ENCODE data around the gene IL1RN. TPM values are rescaled to one million over a fixed set of nuclear protein-coding genes. Genes with fewer than 3 reads are reported as not detected.

The IL1RN gene
- total and polyA plus RNA-seq, 2 of the 13 experiments (the other 11 are each of a cell fraction or from before 2014, with no cell fraction given): 21.2 to 101 TPM

- Histone ChIP-seq H3K27me3 (ENCODE audit: control insufficient read depth in 1 of 2, insufficient read depth in 2 of 2, low read length in 2 of 2) (peaks cover 0 to 37% of the 10 kb centered on the region in 2 experiments; a peak in 4 of 5 replicates), H3K36me3 (replicated peaks in 1 of 2; ENCODE audit: control insufficient read depth in 1 of 2, insufficient read depth in 2 of 2, low read length in 2 of 2) (no peaks in the 10 kb centered on the region), H3K9me3 (ENCODE audit: low read length) (no peaks in the 10 kb centered on the region), H3K9ac (ENCODE audit: insufficient read depth, low read depth, low read length) (no peak overlapping the region), H3K79me2 (ENCODE audit: insufficient read depth, low read length) (no peaks in the 10 kb centered on the region), H3K4me2 (ENCODE audit: low read depth, low read length) (no peak overlapping the region), H2AFZ (ENCODE audit: low read length) (no peak overlapping the region), H4K20me1 (ENCODE audit: insufficient read depth, low read length) (no peaks in the 10 kb centered on the region), H3K4me1 (ENCODE audit: insufficient read depth, low read length) (peaks cover 46% of the 10 kb centered on the region), H3K27ac (ENCODE audit: extremely low read length, insufficient read depth, low read length) (no peak overlapping the region), H3K4me3 (replicated peaks in 1 of 3; ENCODE audit: insufficient read depth in 1 of 3, low read depth in 2 of 3, low read length in 3 of 3) (no peak overlapping the region)
- no peak for DNase-seq (ENCODE audit: low spot score)
- FAIRE-seq: no peak
- in situ Hi-C loops (cut with HindIII; ENCODE audit: extremely low pct_ligation_motif_present, low pct_unique_long_range_greater_than_20kb) (no loop called here), intact Hi-C loops (cut with micrococcal nuclease; ENCODE audit: unreplicated experiment) (no loop called here)
- 42% methylated on average over 2 of the region's 2 CpGs for WGBS (ENCODE audit: low lambda C conversion rate)
- no peak for ATAC-seq
- CTCF ChIA-PET (ENCODE audit: low intra/inter-chr PET ratio, low total read pairs): no interaction called here
- BruUV-seq (replicated peaks): no TSS peak
- POLR2A ChIA-PET: interaction anchor here (1.5 kb wide), 1 partner anchor 9 kb away, joined by 5 read pairs; the partner anchor contains the start of gene IL1RN
- TF ChIP-seq PTBP1 (IDR thresholded peaks at IDR 0.05; ENCODE audit: low read depth, low read length, poor library complexity, severe bottlenecking) (no peak), PHF21A (CRISPR knock-in tag; IDR thresholded peaks at IDR 0.05) (no peak), ZMYM3 (CRISPR knock-in tag; IDR thresholded peaks at IDR 0.05) (no peak), MLXIP (CRISPR knock-in tag; IDR thresholded peaks at IDR 0.05; ENCODE audit: borderline replicate concordance) (no peak), ZNF879 (CRISPR knock-in tag; IDR thresholded peaks at IDR 0.05) (no peak), FOXP1 (IDR thresholded peaks at IDR 0.05) (no peak), FOXP1 (CRISPR knock-in tag; IDR thresholded peaks at IDR 0.05) (no peak), KDM1A (CRISPR knock-in tag; IDR thresholded peaks at IDR 0.05) (no peak), MAZ (IDR thresholded peaks at IDR 0.05; ENCODE audit: borderline replicate concordance, low read depth, low read length) (no peak), MAZ (CRISPR knock-in tag; IDR thresholded peaks at IDR 0.05; ENCODE audit: low read depth) (no peak), STAG1 (CRISPR knock-in tag; IDR thresholded peaks at IDR 0.05) (no peak), ZFP91 (CRISPR knock-in tag; IDR thresholded peaks at IDR 0.05; ENCODE audit: borderline replicate concordance) (no peak), E2F1 (CRISPR knock-in tag; IDR thresholded peaks at IDR 0.05) (no peak), FOSL1 (CRISPR knock-in tag; IDR thresholded peaks at IDR 0.05; ENCODE audit: borderline replicate concordance) (no peak), DPF2 (CRISPR knock-in tag; IDR thresholded peaks at IDR 0.05; ENCODE audit: borderline replicate concordance, low read depth) (no peak), ATF5 (CRISPR knock-in tag; IDR thresholded peaks at IDR 0.05; ENCODE audit: low read depth) (no peak), ADNP (CRISPR knock-in tag; IDR thresholded peaks at IDR 0.05) (no peak), ZNF790 (CRISPR knock-in tag; IDR thresholded peaks at IDR 0.05; ENCODE audit: borderline replicate concordance) (no peak), ARNT (IDR thresholded peaks at IDR 0.05) (no peak), HOMEZ (CRISPR knock-in tag; IDR thresholded peaks at IDR 0.05; ENCODE audit: low read depth) (no peak)
Observed at GRCh38 chr2:113118263-113118657, 9.1 kb upstream of the IL1RN start.
